Spleen (tissue), 7 donors: ENCODE results near the gene WDR6.

ENCODE experiments used
- CTCF ChIP-seq, 11 experiments: fragments of 200-600 bp in 7 of 11; fragments of 450-650 bp in 4 of 11; sonication (generic) in 4 of 11; IDR thresholded peaks in 8 of 11; conservative IDR thresholded peaks in 3 of 11; 1 replicate in 7 of 11; 2 replicates in 4 of 11; pipeline versions ENCODE4 v1.4.0 to v1.8.0; 2016 to 2021; ENCODE audit warnings: antibody characterized with exemption in 11 of 11, inconsistent platforms in 4 of 11, mild to moderate bottlenecking in 1 of 11
- POLR2A ChIP-seq, 3 donors: fragments of 450-650 bp; IDR thresholded peaks; one replicate each; pipeline ENCODE4 v1.5.1; 2017; ENCODE audit warnings: antibody characterized with exemption in 3 of 3, mild to moderate bottlenecking in 1 of 3
- donor health status: DM: no; HTN: no; CAD: no; lungs with moderate emphysema.
- donor health status: DM: no; HTN: no; CAD: no.
- donor health status: DM: no; HTN: no; CAD: no.

GRCh38 chr3:48962340-48962739 lies 44.9 kb upstream of the WDR6 start:
- TF ChIP-seq CTCF (IDR thresholded peaks at IDR 0.05 in 8 of 11, conservative IDR thresholded peaks at IDR 0.05 in 3 of 11) (no peak), POLR2A (IDR thresholded peaks at IDR 0.05) (no peak)
